ENCODE data around the gene ZC3H8.

GRCh38 chr2:112195950-112196349 lies 58.9 kb downstream of the ZC3H8 start:
- TF ChIP-seq CTCF (IDR thresholded peaks at IDR 0.05) (no peak), POLR2A (IDR thresholded peaks at IDR 0.05) (no peak)
